ENCODE measurements around the gene EPS8.

The EPS8 gene

GRCh38 chr12:15631007-15631715, 158.0 kb downstream of the EPS8 start:
- TF ChIP-seq POLR2AphosphoS5 (IDR thresholded peaks at IDR 0.05; ENCODE audit: low read depth, low read length) (no peak), SIN3A (IDR thresholded peaks at IDR 0.05; ENCODE audit: borderline replicate concordance, insufficient read depth, low read length) (no peak), TAF1 (IDR thresholded peaks at IDR 0.05; ENCODE audit: borderline replicate concordance, insufficient read depth, low read length) (no peak; the same call in 1 of the 2 replicates), REST (IDR thresholded peaks at IDR 0.05; ENCODE audit: insufficient read depth in 1 of 2, low read depth in 2 of 2, low read length in 2 of 2) (no peak), FOXP2 (optimal IDR thresholded peaks at IDR 0.05; ENCODE audit: borderline replicate concordance, extremely low read depth, extremely low read length, insufficient read depth) (no peak)

- TF ChIP-seq FOXP2 (optimal IDR thresholded peaks at IDR 0.05; ENCODE audit: borderline replicate concordance, extremely low read depth, extremely low read length, insufficient read depth) (no peak), SIN3A (IDR thresholded peaks at IDR 0.05; ENCODE audit: borderline replicate concordance, insufficient read depth, low read length) (no peak), TAF1 (IDR thresholded peaks at IDR 0.05; ENCODE audit: borderline replicate concordance, insufficient read depth, low read length) (no peak), REST (IDR thresholded peaks at IDR 0.05; ENCODE audit: insufficient read depth in 1 of 2, low read depth in 2 of 2, low read length in 2 of 2) (no peak), POLR2AphosphoS5 (IDR thresholded peaks at IDR 0.05; ENCODE audit: low read depth, low read length) (no peak)
Measured at GRCh38 chr12:15629761-15630160, 159.4 kb downstream of the EPS8 start.

- TF ChIP-seq SIN3A (IDR thresholded peaks at IDR 0.05; ENCODE audit: borderline replicate concordance, insufficient read depth, low read length) (no peak), FOXP2 (optimal IDR thresholded peaks at IDR 0.05; ENCODE audit: borderline replicate concordance, extremely low read depth, extremely low read length, insufficient read depth) (no peak), REST (IDR thresholded peaks at IDR 0.05; ENCODE audit: insufficient read depth in 1 of 2, low read depth in 2 of 2, low read length in 2 of 2) (no peak), TAF1 (IDR thresholded peaks at IDR 0.05; ENCODE audit: borderline replicate concordance, insufficient read depth, low read length) (no peak), POLR2AphosphoS5 (IDR thresholded peaks at IDR 0.05; ENCODE audit: low read depth, low read length) (no peak)
Measured at GRCh38 chr12:15629108-15629507, 160.1 kb downstream of the EPS8 start.

GRCh38 chr12:15627995-15628945, 160.9 kb downstream of the EPS8 start:
- no peak for TF ChIP-seq FOXP2 (optimal IDR thresholded peaks at IDR 0.05; ENCODE audit: borderline replicate concordance, extremely low read depth, extremely low read length, insufficient read depth)
- no peak for TF ChIP-seq TAF1 (IDR thresholded peaks at IDR 0.05; ENCODE audit: borderline replicate concordance, insufficient read depth, low read length)
- TF ChIP-seq SIN3A (IDR thresholded peaks at IDR 0.05; ENCODE audit: borderline replicate concordance, insufficient read depth, low read length), result no peak
- TF ChIP-seq REST (IDR thresholded peaks at IDR 0.05; ENCODE audit: insufficient read depth in 1 of 2, low read depth in 2 of 2, low read length in 2 of 2), result no peak
- TF ChIP-seq POLR2AphosphoS5 (IDR thresholded peaks at IDR 0.05; ENCODE audit: low read depth, low read length), result no peak

Measured in PFSK-1 (cell line).